Iris pigment epithelial cell (primary cell): ENCODE measurements around the gene TRIM9.
A peak's percentile ranks its signal among the peaks of the same experiment; 100 is the strongest.

Experiments used
- DNase-seq: peaks from one replicate; pipeline ENCODE4 v3.0.0-alpha.2; 2011; ENCODE audit warnings: low read depth

Gene TRIM9

DNA sequence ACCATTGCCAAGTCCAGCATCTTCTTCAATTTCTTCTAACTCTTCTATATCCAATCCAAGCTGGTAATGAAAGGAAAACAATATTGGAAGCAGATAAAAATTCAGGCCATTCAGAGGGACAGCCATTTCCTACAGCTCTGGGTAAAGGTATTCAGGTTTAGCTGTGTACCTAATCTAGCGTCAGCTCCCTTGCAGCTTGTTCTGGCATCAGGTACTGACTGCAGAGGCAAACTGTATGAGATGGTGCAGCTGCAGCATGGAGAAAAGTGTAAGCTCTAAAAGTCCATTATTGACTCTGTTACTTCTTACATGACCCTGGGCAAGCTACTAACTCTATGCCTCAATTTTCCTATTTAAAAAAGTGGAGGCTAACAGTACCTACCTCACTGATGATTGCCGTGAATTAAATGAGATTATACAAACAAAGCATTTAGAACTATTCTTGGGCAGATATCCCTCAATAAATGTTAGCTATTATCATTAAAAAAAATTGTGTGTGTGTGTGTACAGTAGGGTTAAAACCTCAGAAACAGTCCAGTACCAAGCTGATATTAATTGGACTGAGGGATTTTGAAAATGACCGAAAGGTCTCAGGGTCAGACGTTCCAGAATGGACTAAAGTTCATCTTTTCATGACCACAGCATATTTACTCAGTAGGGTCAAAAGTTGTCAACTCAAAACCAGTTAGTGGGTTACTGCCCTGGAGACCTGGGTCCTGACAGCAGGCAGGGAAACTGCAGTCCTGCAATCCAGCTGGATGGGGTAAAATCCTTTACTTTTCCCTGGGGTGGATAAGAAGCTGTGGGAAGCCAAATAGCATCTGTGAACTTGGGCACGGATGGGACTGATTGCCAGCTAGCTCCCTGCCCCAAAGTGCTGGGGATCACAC is 159.5 kb downstream of the TRIM9 start:
- no peak for DNase-seq

- DNase-seq: no peak
Measured at GRCh38 chr14:50932592-50933495, 162.1 kb downstream of the TRIM9 start.

DNA sequence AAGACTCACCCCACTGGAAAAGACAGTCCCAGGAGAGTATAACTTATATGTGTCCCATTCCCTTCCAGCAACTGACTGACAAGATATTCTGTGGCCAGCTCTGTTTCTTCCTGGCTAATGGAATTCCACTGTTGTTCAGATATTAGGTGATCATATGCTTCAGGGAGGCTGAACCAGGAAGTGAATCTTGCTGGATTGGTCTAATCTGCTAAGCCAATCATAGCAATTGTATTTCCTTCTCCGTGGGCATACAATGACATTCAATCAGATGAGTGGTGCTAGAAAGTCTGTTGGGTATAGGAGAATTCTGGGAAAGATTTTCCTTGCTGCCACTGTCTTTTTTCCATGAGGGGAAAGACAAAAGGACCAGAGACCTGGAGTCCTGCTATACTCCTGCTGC is 162.7 kb downstream of the TRIM9 start:
- DNase-seq: no peak

- no peak for DNase-seq
Measured at GRCh38 chr14:50931559-50931958, 163.3 kb downstream of the TRIM9 start.

GRCh38 chr14:50929506-50929905 is 165.4 kb downstream of the TRIM9 start:
- DNase-seq: no peak

GRCh38 chr14:50928002-50928635 is 166.8 kb downstream of the TRIM9 start:
- peak; percentile 90 for DNase-seq

DNA sequence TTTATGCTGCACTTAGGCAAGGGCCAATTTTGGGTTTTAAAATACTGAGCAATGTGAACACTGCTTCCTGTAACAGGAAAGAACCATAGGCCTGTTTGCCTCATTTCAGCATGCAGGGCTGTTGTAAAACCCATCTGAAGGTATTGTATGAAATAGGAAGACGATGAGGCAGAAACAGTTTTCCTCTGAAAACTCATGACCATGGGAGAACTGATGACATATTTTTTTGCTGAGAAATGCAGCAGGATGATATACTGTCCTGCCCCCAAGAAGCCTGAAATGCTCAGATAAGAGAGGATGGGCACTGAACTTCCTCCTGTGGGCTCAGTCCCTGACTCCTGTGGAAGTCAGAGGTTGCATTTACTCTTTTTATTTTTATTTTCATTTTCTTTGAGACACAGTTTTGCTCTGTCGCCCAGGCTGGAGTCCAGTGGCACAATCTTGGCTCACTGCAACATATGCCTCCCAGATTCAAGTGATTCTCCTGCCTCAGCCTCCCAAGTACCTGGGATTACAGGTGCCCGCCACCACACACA is 168.0 kb downstream of the TRIM9 start:
- DNase-seq: no peak
